CD4-positive, alpha-beta T cell treated with Interleukin-10 for 1 hour (primary cell): ENCODE measurements around the gene ZAP70.

ENCODE experiments used
- DNase-seq: peaks from one replicate; pipeline ENCODE4 v3.0.0-alpha.2; 2020

The ZAP70 gene

GRCh38 chr2:97735161-97735561 is 21.8 kb downstream of the ZAP70 start:
- DNase-seq, result no peak

- DNase-seq, result no peak
These were observed 22.8 kb downstream of the ZAP70 start for GRCh38 chr2:97736185-97736584.

- DNase-seq, result no peak
These were observed 23.4 kb downstream of the ZAP70 start for GRCh38 chr2:97736608-97737330.

DNA sequence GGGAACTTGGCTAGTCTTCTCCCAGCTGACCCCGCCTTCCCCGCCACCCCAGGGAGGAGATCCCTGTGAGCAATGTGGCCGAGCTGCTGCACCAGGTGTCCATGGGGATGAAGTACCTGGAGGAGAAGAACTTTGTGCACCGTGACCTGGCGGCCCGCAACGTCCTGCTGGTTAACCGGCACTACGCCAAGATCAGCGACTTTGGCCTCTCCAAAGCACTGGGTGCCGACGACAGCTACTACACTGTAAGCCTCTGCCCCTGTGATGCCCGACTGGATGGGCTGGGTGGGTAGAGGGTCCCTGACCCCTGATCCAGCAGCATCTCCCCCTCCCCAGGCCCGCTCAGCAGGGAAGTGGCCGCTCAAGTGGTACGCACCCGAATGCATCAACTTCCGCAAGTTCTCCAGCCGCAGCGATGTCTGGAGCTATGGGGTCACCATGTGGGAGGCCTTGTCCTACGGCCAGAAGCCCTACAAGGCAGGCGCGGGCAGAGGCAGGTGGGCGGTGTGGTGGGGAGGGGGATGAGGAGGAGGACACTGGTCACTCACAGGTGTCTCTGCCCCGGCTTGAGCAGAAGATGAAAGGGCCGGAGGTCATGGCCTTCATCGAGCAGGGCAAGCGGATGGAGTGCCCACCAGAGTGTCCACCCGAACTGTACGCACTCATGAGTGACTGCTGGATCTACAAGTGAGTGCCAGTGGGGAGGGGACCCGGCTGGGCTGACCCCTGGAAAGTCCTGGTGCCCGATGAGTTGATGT is 24.2 kb downstream of the ZAP70 start:
- DNase-seq, result no peak

GRCh38 chr2:97738179-97739019 is 25.0 kb downstream of the ZAP70 start:
- no peak for DNase-seq

GRCh38 chr2:97739020-97739892 is 25.9 kb downstream of the ZAP70 start:
- no peak for DNase-seq

GRCh38 chr2:97739893-97740245 is 26.5 kb downstream of the ZAP70 start:
- DNase-seq, result no peak

GRCh38 chr2:97740590-97741182 is 27.3 kb downstream of the ZAP70 start:
- peak; percentile 55 for DNase-seq

DNA sequence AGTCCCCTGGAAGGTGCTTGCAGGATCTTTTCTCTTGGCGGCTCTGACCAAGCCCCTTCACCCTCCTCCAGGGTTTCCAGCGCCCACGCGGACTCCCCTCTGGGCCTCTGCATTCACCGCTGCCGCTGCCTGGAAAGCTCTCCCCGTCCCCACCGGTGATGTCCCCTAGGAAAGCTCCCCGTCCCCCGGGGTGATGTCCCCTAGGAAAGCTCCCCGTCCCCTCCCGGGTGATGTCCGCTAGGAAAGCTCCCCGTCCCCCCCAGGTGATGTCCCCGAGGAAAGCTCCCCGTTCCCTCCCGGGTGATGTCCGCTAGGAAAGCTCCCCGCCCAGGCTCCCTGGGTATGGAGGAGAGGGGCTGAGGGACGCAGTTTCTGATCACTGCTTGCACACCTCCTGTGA is 27.9 kb downstream of the ZAP70 start:
- DNase-seq, result no peak

GRCh38 chr2:97741686-97742085 is 28.3 kb downstream of the ZAP70 start:
- DNase-seq, result no peak

- peak; percentile 41 for DNase-seq
These were observed 29.0 kb downstream of the ZAP70 start for GRCh38 chr2:97742381-97742847.

- no peak for DNase-seq
These were observed 30.5 kb downstream of the ZAP70 start for GRCh38 chr2:97743913-97744312.

- peak; percentile 62 for DNase-seq
These were observed 32.2 kb downstream of the ZAP70 start for GRCh38 chr2:97745474-97746174.

- peak; percentile 34 for DNase-seq
These were observed 33.9 kb downstream of the ZAP70 start for GRCh38 chr2:97747285-97747684.

- no peak for DNase-seq
These were observed 34.3 kb downstream of the ZAP70 start for GRCh38 chr2:97747716-97748115.

DNA sequence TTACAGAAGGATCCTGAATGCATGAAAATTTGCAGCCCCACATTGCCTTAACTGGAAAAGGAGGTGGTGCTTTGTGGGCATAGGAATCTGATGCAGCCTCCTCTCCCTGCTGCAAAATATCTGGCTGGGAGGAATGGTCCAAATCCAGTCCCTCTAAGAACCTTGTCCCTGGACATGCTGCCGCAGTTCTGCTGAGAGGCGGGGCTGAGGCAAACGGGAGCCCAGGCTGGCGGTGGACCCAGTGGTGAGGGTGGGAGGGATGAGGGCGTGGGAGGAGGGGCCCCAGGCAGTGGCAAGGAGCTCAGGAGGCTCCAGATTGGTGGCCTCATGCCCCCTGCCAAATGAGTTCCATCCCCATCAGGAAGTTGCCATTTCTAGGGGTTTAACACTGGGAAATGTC is 36.2 kb downstream of the ZAP70 start:
- DNase-seq, result no peak

- DNase-seq, result no peak
These were observed 36.6 kb downstream of the ZAP70 start for GRCh38 chr2:97750017-97750416.

DNA sequence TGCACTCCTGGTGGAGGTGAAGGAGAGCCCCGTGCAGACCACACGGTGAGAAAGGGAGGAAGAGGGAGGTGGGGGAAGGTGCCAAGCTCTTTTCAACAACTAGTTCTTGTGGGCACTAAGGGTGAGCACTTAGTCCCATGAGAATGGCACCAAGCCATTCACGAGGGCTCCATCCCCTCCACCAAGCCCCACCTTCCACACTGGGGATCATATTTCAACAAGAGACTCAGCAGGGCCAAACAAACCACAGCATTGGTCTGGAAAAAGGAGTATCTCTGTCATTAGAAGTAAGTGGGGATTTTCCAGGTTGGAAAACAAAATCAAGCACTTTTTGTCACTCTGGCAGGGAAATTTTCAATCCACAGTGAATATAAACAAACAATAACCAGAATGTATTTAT is 38.4 kb downstream of the ZAP70 start:
- DNase-seq, result no peak

DNA sequence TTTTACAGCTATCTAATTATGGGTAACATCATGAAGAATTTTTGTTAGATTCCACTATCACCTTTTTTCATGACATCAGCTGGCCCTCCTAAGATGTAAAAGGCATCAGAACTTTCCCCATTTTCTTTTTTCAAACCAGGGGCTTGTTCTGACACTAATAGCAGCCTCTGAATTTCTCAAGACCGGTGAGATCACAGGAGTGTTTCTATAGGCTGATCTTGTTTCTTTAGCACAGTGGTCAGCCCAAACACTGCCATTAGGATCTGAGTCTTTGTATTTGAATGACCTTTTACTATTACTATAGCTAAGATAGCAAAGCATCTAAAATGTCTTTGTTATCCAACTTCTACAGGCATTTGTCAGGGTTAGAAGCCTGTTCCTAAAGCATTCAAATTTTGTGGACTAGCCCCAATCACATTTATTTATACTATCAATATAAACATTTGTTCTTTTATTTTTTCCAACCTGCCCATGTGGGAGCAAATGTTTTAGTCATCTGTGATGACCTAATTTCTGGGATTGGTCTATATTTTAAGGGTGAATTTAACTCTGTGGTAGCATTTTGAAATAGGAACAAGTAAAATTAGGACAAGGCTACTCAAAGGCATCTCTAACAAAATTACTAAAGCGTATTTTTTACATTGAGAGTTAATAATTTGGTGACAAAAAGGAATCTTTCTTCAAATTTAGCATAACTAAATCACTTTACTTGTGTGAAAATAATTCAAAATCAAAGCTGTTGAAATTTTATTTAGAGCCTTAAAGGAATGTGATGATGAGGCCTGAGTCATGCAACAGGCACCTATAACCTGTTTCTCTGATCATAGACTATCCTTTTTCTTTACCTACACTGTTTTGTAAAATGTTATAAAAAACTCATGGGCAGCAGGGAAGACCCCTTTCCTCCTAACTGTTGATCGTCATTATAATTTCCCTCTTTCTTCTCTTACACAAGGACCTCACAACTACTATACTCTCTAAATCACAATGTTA is 39.3 kb downstream of the ZAP70 start:
- DNase-seq, result no peak

DNA sequence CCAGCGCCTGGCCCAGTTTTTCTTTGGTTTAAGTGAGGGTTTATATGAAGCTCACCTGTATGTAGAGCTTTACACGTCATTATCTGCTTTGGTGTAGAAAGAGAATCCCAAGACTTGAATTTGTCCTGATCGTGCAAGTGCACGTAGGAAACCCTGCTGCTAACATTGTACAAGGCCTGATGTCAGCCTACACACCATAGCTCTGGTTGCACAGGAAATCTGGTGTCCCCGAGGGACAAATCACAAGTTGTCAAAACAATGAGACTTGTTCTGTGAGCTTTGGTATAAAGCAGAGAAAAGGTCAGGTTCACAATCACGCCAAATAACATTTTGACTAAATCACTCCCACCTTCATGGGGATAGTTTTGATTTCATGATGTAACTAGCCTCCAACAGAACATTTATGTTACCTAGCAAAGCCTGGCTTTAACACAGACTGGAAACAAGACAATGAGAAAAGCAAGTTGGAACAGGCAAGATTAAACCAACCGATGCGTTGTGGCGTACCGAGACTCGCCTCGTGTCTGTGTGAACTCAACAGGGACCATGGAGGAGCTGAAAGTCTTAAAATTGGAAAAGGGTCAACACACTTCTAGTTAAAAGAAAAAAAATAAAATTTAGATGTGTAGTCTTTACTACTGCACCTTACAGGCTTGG is 41.4 kb downstream of the ZAP70 start:
- DNase-seq, result no peak
